Measurements from ENCODE around the gene NDUFC1.

The NDUFC1 gene

DNA sequence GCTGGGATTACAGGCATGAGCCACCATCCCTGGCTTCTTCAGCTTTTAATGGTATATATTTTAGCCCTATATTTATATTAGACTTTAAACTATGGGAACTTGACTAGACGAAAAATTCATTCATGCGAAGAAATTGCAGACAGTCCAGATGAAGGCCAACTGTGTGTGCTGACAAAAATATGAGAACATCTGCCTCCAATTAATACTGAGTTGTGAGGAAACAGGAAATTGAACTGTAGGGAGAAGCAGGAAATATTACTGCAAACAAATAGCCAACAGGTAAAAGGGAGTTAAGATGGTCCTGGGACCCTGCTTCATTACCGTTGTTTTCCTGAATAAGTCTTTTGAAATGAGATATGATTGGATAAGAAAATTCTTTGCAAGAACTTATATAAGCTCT lies 48.6 kb downstream of the NDUFC1 start:
- H3K27ac ChIP-seq = no peak overlapping the region
- H3K4me3 ChIP-seq (ENCODE audit: low read depth, low read length) = no peak overlapping the region
- no peak for DNase-seq
- H3K27me3 ChIP-seq (ENCODE audit: insufficient read depth, low read depth, severe bottlenecking) = no peaks in the 10 kb centered on the region
- no peaks in the 10 kb centered on the region for H3K36me3 ChIP-seq
- TF ChIP-seq, protein P1, sequence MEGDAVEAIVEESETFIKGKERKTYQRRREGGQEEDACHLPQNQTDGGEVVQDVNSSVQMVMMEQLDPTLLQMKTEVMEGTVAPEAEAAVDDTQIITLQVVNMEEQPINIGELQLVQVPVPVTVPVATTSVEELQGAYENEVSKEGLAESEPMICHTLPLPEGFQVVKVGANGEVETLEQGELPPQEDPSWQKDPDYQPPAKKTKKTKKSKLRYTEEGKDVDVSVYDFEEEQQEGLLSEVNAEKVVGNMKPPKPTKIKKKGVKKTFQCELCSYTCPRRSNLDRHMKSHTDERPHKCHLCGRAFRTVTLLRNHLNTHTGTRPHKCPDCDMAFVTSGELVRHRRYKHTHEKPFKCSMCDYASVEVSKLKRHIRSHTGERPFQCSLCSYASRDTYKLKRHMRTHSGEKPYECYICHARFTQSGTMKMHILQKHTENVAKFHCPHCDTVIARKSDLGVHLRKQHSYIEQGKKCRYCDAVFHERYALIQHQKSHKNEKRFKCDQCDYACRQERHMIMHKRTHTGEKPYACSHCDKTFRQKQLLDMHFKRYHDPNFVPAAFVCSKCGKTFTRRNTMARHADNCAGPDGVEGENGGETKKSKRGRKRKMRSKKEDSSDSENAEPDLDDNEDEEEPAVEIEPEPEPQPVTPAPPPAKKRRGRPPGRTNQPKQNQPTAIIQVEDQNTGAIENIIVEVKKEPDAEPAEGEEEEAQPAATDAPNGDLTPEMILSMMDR (IDR thresholded peaks at IDR 0.05; ENCODE audit: low read depth, low read length) = no peak
- no peaks in the 10 kb centered on the region for H3K9me3 ChIP-seq (ENCODE audit: severe bottlenecking)

DNA sequence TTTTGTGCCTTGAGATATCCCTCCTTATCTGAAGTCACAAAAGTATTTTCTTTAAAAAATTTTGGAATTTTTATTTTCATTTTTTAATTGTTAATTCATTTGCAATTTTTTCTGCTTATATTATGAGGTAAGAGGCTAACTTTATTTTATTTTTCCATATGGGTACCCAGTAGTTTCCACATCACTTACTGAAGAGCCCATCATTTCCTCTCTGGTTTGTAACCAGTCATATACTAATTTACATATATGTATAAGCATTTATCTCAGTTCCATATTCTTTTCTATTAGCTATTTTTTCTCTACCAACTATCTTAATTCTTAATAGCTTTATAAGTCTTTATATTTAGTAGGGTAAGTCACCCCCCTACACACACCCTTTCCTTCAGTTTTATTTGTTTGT lies 49.2 kb downstream of the NDUFC1 start:
- H3K9me3 ChIP-seq (ENCODE audit: severe bottlenecking) = no peaks in the 10 kb centered on the region
- TF ChIP-seq, protein P1 (IDR thresholded peaks at IDR 0.05; ENCODE audit: low read depth, low read length) = no peak
- H3K4me3 ChIP-seq (ENCODE audit: low read depth, low read length) = no peak overlapping the region
- H3K27ac ChIP-seq = no peak overlapping the region
- no peaks in the 10 kb centered on the region for H3K36me3 ChIP-seq
- no peaks in the 10 kb centered on the region for H3K27me3 ChIP-seq (ENCODE audit: insufficient read depth, low read depth, severe bottlenecking)
- DNase-seq = no peak

DNA sequence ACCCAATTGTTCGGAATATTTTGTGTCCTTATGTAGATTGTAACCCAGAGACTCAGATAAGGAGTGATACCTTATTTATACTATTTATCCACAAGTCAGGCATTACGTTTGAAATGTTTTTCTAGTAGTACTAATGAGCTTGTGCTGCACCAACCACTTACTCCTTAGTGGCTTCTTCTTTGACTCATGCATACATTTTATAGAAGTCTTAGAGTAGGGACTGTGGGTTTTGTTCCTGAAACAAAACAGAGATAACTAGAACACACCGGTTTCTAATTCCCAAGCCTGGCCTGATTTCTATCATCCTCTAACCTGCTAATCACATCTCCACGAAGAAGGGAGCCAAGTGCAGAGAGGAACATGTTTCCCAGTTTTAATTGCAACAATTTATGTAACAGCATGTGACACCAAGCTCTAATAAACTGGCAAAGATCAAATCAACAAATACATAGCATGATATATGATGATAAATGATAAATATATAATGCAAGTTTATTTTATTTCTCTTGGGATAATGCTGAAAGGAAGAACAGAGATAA lies 54.5 kb downstream of the NDUFC1 start:
- Histone ChIP-seq H3K36me3 (no peaks in the 10 kb centered on the region), H3K27me3 (ENCODE audit: insufficient read depth, low read depth, severe bottlenecking) (no peaks in the 10 kb centered on the region), H3K27ac (no peak overlapping the region; the same call in 1 of the 2 replicates), H3K9me3 (ENCODE audit: severe bottlenecking) (no peaks in the 10 kb centered on the region), H3K4me3 (ENCODE audit: low read depth, low read length) (no peak overlapping the region)
- TF ChIP-seq, protein P1 (IDR thresholded peaks at IDR 0.05; ENCODE audit: low read depth, low read length) = no peak
- DNase-seq = no peak

DNA sequence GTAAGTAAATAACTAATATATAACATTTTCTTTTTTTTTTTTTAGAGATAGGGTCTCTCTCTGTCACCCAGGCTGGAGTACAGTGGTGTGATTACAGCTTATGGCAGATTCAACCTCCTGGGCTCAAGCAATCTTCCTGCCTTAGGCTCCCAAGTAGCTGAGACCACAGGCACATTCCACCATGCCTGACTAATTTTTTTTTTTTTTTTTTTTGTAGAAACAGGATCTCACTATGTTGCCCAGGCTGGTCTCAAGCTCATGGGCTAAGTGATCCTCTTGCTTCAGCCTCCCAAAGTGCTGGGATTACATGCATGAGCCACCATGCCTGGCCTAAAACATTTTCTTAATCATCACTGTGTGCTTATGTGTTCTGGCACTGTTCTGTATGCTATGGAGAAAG lies 55.0 kb downstream of the NDUFC1 start:
- no peaks in the 10 kb centered on the region for H3K27me3 ChIP-seq (ENCODE audit: insufficient read depth, low read depth, severe bottlenecking)
- TF ChIP-seq, protein P1 (IDR thresholded peaks at IDR 0.05; ENCODE audit: low read depth, low read length) = no peak
- no peak overlapping the region for H3K4me3 ChIP-seq (ENCODE audit: low read depth, low read length)
- no peaks in the 10 kb centered on the region for H3K9me3 ChIP-seq (ENCODE audit: severe bottlenecking)
- no peak for DNase-seq
- no peak overlapping the region for H3K27ac ChIP-seq
- no peaks in the 10 kb centered on the region for H3K36me3 ChIP-seq

DNA sequence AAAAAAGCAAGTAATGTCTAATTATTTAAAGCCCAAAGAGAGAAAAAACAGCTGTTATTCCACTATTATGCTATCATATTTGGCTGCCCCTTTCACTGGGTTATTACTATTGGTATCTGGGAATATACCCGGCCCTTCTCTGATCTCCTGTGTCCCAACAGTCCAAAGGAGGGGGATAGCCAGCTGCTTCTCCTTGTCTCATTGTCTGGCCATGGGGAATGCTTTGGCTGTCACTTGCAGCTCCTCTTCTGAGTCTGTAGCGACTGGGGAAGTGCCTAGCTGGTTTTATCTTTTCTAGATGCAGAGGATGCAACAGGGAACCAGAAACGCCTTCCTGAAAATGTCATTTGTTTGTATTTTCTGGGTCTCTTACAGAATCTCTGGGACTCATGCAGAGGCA lies 56.1 kb downstream of the NDUFC1 start:
- no peaks in the 10 kb centered on the region for H3K36me3 ChIP-seq
- H3K4me3 ChIP-seq (ENCODE audit: low read depth, low read length) = no peak overlapping the region
- no peak overlapping the region for H3K27ac ChIP-seq
- H3K9me3 ChIP-seq (ENCODE audit: severe bottlenecking) = no peaks in the 10 kb centered on the region
- DNase-seq = no peak
- H3K27me3 ChIP-seq (ENCODE audit: insufficient read depth, low read depth, severe bottlenecking) = no peaks in the 10 kb centered on the region
- TF ChIP-seq, protein P1 (IDR thresholded peaks at IDR 0.05; ENCODE audit: low read depth, low read length) = no peak

DNA sequence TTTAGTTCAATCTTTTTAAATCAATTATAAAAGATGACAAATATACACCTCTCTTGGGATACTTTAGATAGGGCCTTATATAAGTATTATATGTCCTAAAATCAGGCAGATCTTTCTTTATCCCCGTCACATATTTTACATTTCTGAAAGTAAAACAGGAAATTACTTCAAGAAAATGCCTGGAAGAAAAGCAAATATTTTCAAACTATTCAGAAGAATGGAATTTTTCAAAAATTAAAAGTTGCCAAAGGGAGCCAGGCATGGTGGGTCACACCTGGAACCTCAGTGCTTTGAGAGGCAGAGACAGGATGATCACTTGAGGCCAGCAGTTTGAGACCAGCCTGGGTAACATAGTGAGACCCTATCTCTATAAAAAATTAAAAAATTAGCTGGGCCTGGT lies 56.7 kb downstream of the NDUFC1 start:
- TF ChIP-seq, protein P1 (IDR thresholded peaks at IDR 0.05; ENCODE audit: low read depth, low read length) = no peak
- DNase-seq = no peak
- H3K36me3 ChIP-seq = no peaks in the 10 kb centered on the region
- no peak overlapping the region for H3K27ac ChIP-seq
- no peak overlapping the region for H3K4me3 ChIP-seq (ENCODE audit: low read depth, low read length)
- H3K9me3 ChIP-seq (ENCODE audit: severe bottlenecking) = no peaks in the 10 kb centered on the region
- H3K27me3 ChIP-seq (ENCODE audit: insufficient read depth, low read depth, severe bottlenecking) = no peaks in the 10 kb centered on the region

All from WERI-Rb-1 (cell line).